Right lobe of liver (tissue), 4 donors: Measurements from ENCODE around the gene IGLON5.

Source experiments
- POLR2A ChIP-seq: fragments of 450-650 bp; IDR thresholded peaks from one replicate; pipeline ENCODE4 v1.6.1; 2017; ENCODE audit warnings: antibody characterized with exemption, mild to moderate bottlenecking
- TF ChIP-seq, protein P1 (sequence below), 4 donors: fragments of 200-600 bp in 3 of 4; fragments of 450-650 bp in 1 of 4; IDR thresholded peaks; one replicate each; pipeline versions ENCODE4 v1.5.1 to v1.8.0; 2016 to 2022; ENCODE audit warnings: antibody characterized with exemption in 4 of 4, mild to moderate bottlenecking in 2 of 4
- donor health status: DM: no; HTN: no; CAD: no.
- donor health status: DM: no; HTN: no; CAD: no.
- donor health status: DM: no; HTN: yes; CAD: no.

DNA sequence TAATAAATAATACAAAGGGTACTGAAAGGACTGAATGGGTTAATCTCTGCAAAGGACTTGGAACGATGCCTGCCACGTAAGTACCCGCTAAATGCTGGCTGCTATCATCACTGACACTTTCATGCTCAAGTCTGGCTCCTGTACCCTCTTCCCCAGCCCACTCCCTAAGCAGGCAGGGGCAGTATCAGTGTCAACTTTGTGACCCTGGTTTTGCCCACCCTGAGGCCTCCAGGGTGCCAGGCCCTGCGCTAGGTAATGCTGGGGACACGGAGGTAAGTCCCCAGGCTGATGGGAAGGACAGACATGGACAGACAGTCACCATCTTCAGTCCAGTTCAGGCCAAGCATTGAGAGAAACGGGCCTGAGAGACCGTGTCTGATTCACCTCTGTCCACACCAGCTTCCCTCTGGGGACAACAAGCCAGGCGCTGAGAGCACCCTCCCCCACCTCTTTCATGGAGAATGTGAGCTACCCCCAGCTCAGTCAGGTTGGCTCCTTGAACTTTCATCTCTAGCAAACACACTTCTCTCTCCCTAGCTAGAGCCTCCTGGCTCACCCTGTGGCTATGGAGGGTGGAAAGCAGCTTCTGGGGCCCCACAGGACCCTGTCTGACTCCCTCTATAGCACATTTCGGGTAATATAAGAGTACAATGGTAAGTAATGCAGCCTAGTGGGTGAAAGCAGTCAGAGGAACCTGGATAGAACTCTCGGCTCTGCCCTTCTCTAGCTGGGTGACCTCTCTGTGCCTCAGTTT lies 53.9 kb downstream of the IGLON5 start:
- TF ChIP-seq, protein P1, sequence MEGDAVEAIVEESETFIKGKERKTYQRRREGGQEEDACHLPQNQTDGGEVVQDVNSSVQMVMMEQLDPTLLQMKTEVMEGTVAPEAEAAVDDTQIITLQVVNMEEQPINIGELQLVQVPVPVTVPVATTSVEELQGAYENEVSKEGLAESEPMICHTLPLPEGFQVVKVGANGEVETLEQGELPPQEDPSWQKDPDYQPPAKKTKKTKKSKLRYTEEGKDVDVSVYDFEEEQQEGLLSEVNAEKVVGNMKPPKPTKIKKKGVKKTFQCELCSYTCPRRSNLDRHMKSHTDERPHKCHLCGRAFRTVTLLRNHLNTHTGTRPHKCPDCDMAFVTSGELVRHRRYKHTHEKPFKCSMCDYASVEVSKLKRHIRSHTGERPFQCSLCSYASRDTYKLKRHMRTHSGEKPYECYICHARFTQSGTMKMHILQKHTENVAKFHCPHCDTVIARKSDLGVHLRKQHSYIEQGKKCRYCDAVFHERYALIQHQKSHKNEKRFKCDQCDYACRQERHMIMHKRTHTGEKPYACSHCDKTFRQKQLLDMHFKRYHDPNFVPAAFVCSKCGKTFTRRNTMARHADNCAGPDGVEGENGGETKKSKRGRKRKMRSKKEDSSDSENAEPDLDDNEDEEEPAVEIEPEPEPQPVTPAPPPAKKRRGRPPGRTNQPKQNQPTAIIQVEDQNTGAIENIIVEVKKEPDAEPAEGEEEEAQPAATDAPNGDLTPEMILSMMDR (IDR thresholded peaks at IDR 0.05): no peak
- TF ChIP-seq POLR2A: peak; percentile 50
